Measurements from ENCODE around the gene CINP.
"Not testable (repeated sequence)": the region's sequence is repeated elsewhere in the genome, so short reads cannot be mapped to it uniquely, and the experiment has no call there.

Gene CINP

DNA sequence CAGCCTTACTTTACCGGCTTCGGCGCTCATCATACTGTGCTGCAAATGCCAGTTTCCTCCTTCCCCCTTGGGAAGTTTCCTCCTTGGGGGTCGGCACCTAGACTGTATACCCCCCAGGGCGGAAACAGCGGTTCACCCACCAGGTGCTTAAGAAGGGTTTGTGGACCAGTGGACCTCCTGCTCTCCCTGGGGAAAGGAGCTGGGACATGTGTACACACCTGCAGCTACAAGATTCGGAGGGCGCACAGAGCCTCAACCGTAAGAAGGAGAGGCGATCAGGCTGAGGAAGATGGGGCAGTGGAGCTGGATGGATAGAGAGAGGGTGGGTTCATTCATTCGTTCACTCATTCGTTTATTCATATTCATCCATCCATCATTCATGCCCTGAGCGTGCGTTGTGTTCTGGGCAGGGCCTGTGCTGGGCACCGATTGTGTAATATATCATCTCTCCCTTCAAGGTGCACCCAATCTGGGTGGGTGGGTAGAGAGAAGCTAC is 43.9 kb downstream of the CINP start:
- Mint-ChIP-seq H3K27ac (peak overlapping the region; percentile 94 to 97), H3K9me3 (no peaks in the 10 kb centered on the region), H3K4me1 (peaks cover 73% of the 10 kb centered on the region), H3K4me3 (peak overlapping the region; percentile 96 to 99), H3K27me3 (no peaks in the 10 kb centered on the region)
- DNase-seq (no peak), ATAC-seq (peak; percentile 5)

DNA sequence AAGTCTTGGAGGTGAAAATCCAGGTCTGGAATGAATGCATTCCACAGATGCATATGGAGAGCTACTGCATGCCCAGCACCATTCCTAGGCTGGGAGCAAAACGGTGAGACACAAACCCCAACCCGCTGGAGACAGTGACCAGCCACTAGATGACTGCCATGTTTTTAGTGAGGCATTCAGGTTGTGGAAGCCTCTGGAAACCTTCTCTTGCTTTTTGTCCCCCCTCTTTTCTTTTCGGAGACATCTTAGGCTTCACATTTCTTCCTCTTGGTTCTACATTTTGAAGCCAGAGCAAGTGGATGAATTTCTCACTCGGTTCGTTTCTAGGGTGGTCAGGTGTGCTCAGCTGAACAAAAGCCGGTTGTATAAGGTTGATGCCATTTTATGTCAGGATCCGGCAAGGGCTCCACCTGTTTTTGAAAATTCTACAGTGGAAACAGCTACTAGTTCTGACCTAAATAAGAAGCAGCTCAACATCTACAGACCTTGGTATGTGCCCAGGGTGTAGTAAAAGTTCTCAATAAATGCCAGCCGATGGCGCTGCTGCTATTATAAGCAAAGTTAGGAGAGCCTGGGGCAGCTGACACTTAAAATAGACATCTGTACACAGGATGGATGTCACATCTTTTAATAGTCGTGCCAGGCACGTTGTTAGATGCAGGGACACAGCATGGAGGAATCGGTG is 45.0 kb downstream of the CINP start:
- Mint-ChIP-seq H3K4me1 (peaks cover 74% of the 10 kb centered on the region), H3K9me3 (no peaks in the 10 kb centered on the region), H3K27ac (peak overlapping the region; percentile 40 to 100), H3K27me3 (no peaks in the 10 kb centered on the region), H3K4me3 (peak overlapping the region; percentile 91 to 99)
- ATAC-seq, result peak; percentile 19
- DNase-seq, result peak in 1 of 2 donors; percentile 62

DNA sequence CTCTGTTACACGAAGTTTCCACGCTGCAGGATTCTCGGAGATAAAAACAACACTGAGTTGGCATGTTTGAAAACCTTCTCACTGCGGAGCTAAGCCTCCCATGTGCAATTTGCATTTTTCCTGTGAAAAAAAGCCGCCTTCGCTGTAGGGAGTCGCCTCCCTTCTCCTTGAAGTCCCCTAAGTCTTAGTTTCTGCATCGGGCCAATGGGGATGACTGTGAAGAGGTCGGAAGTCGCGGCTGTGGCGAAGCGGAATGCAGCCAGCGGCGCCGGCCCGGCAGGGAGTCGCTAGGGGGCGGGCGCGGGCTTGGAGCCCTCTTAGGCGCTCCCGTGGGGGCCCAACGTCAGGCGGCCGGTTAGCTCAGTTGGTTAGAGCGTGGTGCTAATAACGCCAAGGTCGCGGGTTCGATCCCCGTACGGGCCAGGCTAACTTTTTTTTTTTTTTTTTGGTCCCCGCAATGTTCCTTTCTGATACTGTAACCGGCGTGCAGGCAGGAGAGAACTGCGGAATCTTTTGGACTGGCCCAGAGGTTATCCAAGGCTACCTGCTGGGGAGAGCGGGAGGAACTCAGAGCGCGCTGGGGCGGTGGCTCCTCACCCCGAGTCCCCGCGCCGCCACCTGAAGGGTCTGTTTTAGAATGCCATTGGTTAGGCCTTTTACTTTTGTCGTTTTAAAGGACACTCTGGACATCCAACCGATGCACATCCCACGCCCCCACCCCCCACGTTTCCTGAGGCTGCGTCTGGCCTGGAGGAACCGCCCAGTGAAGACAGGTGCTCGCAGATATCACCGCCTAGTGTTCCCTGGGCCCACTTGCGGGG is 45.7 kb downstream of the CINP start:
- H3K4me1 Mint-ChIP-seq, result peaks cover 69% of the 10 kb centered on the region
- H3K27ac Mint-ChIP-seq, result peak overlapping the region; percentile 89 to 100
- H3K27me3 Mint-ChIP-seq, result no peaks in the 10 kb centered on the region
- peak; percentile 76 for ATAC-seq
- DNase-seq, result peak; percentile 93 to 99
- peak overlapping the region; percentile 91 to 99 for H3K4me3 Mint-ChIP-seq
- H3K9me3 Mint-ChIP-seq, result no peaks in the 10 kb centered on the region

DNA sequence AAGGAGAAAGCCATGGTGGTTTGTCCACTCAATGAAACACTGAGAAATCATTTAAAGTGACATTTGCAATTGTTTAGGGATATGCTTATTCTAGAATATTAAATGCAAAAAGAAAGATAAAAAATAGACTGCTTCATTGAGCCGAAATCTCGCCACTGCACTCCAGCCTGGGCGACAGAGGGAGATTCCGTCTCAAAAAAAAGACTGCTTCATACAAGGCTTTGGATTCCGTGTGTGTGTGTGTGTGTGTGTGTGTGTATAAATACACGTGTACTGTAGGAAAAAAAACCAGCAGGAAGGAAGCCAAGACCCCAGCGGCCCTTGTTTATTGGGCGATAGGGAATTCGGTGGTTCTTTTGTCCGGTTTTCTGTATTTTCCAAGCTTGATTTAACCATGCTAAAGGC is 46.4 kb downstream of the CINP start:
- Mint-ChIP-seq H3K4me3 (peak overlapping the region; percentile 91 to 99), H3K9me3 (no peaks in the 10 kb centered on the region), H3K27me3 (no peaks in the 10 kb centered on the region), H3K27ac (peak overlapping the region in 1 of 2 donors; percentile 100), H3K4me1 (peaks cover 63% of the 10 kb centered on the region)
- ATAC-seq (no peak), DNase-seq (peak in 1 of 2 donors; percentile 32)

DNA sequence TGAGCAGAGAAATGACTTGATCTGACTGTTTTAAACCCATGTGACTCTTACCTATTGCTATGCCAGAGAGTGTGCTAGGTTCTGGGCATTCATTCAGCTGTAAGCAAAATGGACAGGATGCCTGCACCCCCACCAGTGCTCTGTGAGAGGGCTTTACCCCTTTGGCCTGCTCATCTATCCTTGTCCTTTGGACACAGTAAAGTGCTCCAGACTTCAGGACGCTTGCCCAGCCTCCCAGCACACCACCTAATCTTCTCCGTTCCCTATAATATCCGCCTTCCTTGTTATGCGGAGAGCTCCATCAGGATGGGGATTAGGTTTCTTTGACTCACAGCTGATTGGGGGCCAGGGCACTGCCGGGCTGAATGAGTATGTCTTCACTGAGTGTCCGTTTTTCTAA is 47.6 kb downstream of the CINP start:
- Mint-ChIP-seq H3K4me1 (peaks cover 51% of the 10 kb centered on the region), H3K9me3 (no peaks in the 10 kb centered on the region), H3K27ac (peak overlapping the region in 1 of 2 donors; percentile 27), H3K4me3 (peak overlapping the region; percentile 82 to 92), H3K27me3 (no peaks in the 10 kb centered on the region)
- DNase-seq (no peak), ATAC-seq (no peak)

DNA sequence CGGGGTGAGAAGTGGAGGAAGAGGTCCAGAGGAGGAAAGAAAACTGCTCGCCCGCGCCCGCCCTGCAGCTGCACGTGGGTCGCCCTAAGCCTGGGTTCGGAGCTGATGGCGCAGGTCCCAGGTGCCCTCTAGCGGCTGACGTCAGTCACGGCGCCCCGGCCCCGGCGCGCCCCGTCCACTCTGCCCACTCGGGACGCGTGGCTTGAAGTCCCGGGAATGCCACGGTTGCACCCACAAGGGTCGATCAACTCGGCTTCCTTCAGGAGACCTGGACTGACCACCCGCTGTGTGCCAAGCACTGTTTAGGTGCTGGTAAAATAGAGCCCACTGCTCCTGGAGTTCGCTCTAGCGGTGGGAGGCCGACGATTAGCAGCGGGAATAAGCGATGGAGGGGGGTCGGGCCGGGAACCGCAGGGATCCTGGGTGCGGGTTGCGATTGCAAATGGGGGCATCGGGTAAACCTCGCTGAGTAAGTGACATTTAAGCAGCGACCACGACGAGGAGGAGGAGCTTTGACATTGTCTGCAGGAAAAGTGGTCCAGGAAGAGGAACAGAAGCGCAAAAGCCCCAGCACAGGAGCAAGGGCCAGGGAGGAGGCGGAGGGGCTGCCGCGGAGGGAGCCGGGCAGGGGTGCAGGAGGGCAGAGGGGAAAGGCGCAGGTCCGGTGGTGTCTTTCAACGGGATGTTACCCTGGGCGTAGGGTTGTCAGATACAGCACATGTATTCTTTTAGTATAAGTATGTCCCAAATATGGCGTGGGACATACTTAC is 48.3 kb downstream of the CINP start:
- DNase-seq, result peak; percentile 77 to 81
- Mint-ChIP-seq H3K4me3 (peak overlapping the region; percentile 82 to 92), H3K9me3 (no peaks in the 10 kb centered on the region), H3K27ac (peak overlapping the region in 1 of 2 donors; percentile 89), H3K27me3 (no peaks in the 10 kb centered on the region), H3K4me1 (peaks cover 50% of the 10 kb centered on the region)
- peak; percentile 70 for ATAC-seq

DNA sequence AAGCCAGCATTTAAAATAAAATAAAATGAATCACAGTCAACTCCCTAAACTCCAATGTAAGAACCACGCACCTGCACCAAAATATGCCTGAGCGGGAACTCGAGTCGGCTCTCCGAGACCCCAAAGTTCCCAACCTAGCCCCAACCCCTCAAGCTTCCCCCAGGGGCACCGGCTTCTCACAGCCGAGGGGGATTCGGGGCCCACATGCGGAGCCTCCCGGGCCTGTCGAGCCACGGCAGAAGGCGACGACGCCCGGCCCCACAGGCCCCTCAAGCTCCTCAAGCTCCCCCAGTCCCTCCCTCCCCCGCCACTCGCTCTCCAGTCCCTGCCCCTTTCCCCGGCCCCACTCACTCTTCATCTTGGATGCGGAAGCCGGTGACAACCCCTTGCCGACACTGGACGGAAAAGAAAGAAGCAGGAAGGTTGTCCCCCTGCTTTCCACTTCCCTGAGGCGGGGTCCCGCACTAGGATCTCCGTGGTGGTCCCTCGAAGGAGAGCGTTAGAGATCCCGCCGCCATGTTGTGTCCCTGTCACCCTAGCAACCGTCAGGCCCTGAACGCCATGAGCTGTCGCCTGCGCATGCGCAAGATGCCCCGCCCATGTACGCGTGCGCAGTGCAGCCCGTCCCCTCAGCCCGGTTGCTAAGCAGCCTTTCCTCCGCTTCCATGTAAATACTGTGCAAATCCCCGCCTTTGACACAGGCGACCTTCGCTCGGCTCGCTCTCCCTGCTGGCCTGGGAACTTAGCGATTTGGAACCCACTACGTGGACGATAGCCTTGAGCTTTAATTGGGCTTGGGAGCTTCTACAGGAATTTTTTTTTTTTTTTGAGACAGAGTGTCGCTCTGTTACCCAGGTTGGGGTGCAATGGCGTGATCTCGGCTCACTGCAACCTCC is 57.8 kb downstream of the CINP start, which contains the start of gene MOK:
Gene MOK, minus strand, starts transcription at position 554 of the 896 bp plus-strand sequence. Its CDS starts 196 bp downstream, at position 358.
- H3K27ac Mint-ChIP-seq, result peak within 1 kb of the TSS; percentile 96 to 99
- no peaks in the 10 kb centered on the region for H3K9me3 Mint-ChIP-seq
- H3K4me1 Mint-ChIP-seq, result peaks cover 12% of the 10 kb centered on the region
- ATAC-seq (peak; percentile 99), DNase-seq (peak; percentile 97)
- H3K4me3 Mint-ChIP-seq, result peak within 1 kb of the TSS; percentile 93 to 99
- no peaks in the 10 kb centered on the region for H3K27me3 Mint-ChIP-seq

DNA sequence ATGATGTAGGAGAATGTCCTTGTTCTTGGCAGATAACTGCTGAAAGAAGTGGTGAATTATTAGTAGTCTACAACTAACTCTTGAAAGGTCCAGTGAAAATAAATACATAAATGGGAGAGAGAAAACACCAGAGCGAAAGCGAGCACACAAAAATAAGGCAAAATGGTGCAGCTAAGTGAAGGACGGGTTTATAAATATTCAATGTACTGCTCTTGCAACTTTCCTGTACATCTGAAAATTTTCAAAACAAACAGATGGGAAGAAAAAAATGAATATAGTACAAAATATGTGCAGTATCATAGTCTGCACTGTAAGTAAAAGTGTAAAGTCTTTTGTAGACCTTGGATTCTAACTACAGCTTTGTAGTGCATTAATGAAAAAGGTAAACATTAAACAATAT is 59.0 kb downstream of the CINP start:
- DNase-seq, result no peak
- Mint-ChIP-seq H3K4me1 (peaks cover 15% of the 10 kb centered on the region), H3K27ac (no peak overlapping the region), H3K27me3 (no peaks in the 10 kb centered on the region), H3K9me3 (no peaks in the 10 kb centered on the region), H3K4me3 (peak overlapping the region in 1 of 2 donors; percentile 50)
- no peak for ATAC-seq

DNA sequence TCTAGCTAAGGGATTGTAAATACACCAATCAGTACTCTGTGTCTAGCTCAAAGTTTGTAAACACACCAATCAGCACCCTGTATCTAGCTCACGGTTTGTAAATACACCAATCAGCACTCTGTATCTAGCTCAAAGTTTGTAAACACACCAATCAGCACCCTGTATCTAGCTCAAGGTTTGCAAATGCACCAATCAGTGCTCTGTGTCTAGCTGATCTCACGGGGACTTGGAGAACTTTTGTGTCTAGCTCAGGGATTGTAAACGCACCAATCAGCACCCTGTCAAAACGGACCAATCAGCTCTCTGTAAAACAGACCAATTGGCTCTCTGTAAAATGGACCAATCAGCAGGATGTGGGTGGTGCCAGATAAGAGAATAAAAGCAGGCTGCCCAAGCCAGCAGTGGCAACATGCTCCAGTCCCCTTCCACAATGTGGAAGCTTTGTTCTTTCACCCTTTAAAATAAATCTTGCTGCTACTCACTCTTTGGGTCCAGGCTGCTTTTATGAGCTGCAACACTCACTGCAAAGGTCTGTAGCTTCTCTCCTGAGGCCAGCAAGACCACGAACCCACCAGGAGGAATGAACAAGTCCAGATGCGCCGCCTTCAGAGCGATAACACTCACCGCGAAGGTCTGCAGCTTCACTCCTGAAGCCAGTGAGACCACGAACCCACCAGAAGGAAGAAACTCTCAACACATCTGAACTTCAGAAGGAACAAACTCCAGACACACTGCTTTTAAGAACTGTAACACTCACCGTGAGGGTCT is 64.2 kb downstream of the CINP start:
- ATAC-seq, DNase-seq, H3K9me3 Mint-ChIP-seq: not testable (repeated sequence)

More for the DNA sequence above, 64.2 kb downstream of the CINP start:
- H3K4me3 Mint-ChIP-seq, result peak overlapping the region in 1 of 2 donors; percentile 32
- H3K27me3 Mint-ChIP-seq, H3K27ac Mint-ChIP-seq, H3K4me1 Mint-ChIP-seq: not testable (repeated sequence)

Data from stimulated activated naive CD8-positive, alpha-beta T cell treated with anti-CD3 and anti-CD28 coated beads, Interleukin-15, amount 100 ng/mL, for 72 hours (primary cell).